GM12892 (cell line): ENCODE results near the gene MYD88.

Source experiments
- POLR2A ChIP-seq: IDR thresholded peaks from 2 replicates; pipeline ENCODE4 v1.6.1; 2011; ENCODE audit warnings: low read depth, low read length, control low read depth
- TAF1 ChIP-seq: IDR thresholded peaks from 2 replicates; pipeline ENCODE4 v1.6.1; 2011; ENCODE audit warnings: low read depth, mild to moderate bottlenecking, control low read depth, low read length, borderline replicate concordance

DNA sequence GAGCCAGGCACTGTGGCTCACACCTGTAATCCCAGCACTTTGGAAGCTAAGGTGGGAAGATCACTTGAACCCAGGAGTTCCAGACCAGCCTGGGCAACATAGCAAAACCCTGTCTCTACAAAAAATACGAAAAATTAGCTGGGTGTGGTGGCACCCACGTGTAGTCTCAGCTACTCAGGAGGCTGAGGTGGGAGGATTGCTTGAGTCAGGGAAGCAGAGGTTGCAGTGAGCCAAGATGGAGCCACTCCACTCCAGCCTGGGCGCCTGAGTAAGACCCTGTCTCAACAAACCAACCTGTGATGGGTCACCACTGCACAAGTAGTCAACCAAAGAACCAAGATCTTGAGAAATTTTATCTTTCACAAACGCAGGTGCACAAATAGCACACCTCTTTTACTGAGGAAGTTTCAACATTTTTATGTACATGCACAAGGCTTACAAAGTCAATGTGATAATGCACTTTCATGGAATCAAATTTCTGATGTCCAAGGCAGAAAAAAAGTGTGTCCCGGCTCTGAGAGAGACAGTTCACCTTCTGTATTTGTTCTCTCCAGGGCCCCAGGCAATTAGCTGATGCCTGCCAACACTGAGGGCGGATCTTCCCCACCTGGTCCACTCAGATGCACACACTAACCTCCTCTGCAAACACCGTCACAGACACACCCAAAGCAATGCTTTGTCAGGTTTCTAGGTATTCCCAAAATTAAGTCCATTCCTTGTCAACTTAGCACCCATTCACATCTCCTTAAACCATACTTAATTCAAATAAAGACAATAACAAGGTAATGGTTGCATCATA is 13.9 kb upstream of the MYD88 start:
- no peak for TF ChIP-seq POLR2A
- TF ChIP-seq TAF1: no peak
